Tibial artery (tissue), 4 donors: ENCODE results near the gene OSTF1.

Source experiments
- DNase-seq, 2 donors: peaks; one replicate each; pipeline ENCODE4 v3.0.0-alpha.2; 2019
- H3K27ac ChIP-seq, 2 donors: fragments of 200-600 bp; sonication (generic) in 1 of 2; 1 replicate in 1 of 2; 2 replicates in 1 of 2; pipeline ENCODE4 v1.5.1; 2018 to 2019; ENCODE audit warnings: mild to moderate bottlenecking in 1 of 2
- H3K27me3 ChIP-seq, 2 donors: fragments of 200-600 bp; sonication (generic) in 1 of 2; one replicate each; pipeline versions ENCODE4 v1.5.1 to v1.6.0; 2016 to 2019
- H3K36me3 ChIP-seq, 3 donors: fragments of 200-600 bp; sonication (generic) in 2 of 3; one replicate each; pipeline ENCODE4 v1.5.1; 2016 to 2019; ENCODE audit warnings: mild to moderate bottlenecking in 2 of 3
- H3K4me1 ChIP-seq, 4 donors: fragments of 200-600 bp; sonication (generic) in 2 of 4; 1 replicate in 3 of 4; 2 replicates in 1 of 4; pipeline ENCODE4 v1.5.1; 2016 to 2019
- H3K4me3 ChIP-seq, 2 donors: fragments of 200-600 bp; sonication (generic) in 1 of 2; 1 replicate in 1 of 2; 2 replicates in 1 of 2; pipeline ENCODE4 v1.5.1; 2018 to 2019; ENCODE audit warnings: mild to moderate bottlenecking in 2 of 2
- H3K9me3 ChIP-seq, 3 donors: fragments of 200-600 bp; sonication (generic) in 1 of 3; one replicate each; pipeline ENCODE4 v1.5.1; 2016 to 2019
- intact Hi-C: fragments of 100-400 bp; cut with DNase I; formaldehyde crosslinking; loops from one replicate; pipeline ENCODE4 v1.15.0; 2023; ENCODE audit warnings: low total_unique reads
- TF ChIP-seq, protein P1 (sequence below), 2 experiments: fragments of 200-600 bp in 1 of 2; fragments of 450-650 bp in 1 of 2; IDR thresholded peaks; one replicate each; pipeline ENCODE4 v1.5.1; 2017 to 2019; ENCODE audit warnings: antibody characterized with exemption in 2 of 2, mild to moderate bottlenecking in 1 of 2, moderate library complexity in 1 of 2

The OSTF1 gene

DNA sequence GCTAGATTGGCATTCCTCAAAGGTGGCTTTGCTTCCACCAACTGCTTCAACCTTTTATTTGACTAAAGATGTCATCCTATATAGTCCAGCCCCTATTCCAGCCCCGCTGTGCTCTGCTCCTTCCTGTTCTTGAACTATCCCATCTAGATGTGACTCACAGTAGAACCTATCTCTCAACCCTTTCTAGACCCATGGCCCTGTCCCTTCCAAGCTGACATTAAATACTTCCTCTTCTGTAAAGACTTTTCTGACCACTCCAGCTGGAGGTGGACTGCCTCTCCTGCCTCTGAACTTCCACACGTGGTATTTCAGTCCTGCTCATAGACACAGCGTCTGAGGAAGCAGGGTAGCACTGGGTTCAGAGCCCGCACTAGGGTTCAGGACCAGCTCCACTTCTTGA is 32.4 kb downstream of the OSTF1 start:
- H3K27me3 ChIP-seq, result no peaks in the 10 kb centered on the region
- no peak overlapping the region for H3K27ac ChIP-seq
- no peaks in the 10 kb centered on the region for H3K9me3 ChIP-seq
- intact Hi-C loops, result no loop called here
- TF ChIP-seq, protein P1, sequence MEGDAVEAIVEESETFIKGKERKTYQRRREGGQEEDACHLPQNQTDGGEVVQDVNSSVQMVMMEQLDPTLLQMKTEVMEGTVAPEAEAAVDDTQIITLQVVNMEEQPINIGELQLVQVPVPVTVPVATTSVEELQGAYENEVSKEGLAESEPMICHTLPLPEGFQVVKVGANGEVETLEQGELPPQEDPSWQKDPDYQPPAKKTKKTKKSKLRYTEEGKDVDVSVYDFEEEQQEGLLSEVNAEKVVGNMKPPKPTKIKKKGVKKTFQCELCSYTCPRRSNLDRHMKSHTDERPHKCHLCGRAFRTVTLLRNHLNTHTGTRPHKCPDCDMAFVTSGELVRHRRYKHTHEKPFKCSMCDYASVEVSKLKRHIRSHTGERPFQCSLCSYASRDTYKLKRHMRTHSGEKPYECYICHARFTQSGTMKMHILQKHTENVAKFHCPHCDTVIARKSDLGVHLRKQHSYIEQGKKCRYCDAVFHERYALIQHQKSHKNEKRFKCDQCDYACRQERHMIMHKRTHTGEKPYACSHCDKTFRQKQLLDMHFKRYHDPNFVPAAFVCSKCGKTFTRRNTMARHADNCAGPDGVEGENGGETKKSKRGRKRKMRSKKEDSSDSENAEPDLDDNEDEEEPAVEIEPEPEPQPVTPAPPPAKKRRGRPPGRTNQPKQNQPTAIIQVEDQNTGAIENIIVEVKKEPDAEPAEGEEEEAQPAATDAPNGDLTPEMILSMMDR (IDR thresholded peaks at IDR 0.05), result no peak
- H3K36me3 ChIP-seq, result peaks cover 8 to 34% (median 14%) of the 10 kb centered on the region in 3 donors
- no peaks in the 10 kb centered on the region for H3K4me1 ChIP-seq
- no peak for DNase-seq
- H3K4me3 ChIP-seq, result no peak overlapping the region

DNA sequence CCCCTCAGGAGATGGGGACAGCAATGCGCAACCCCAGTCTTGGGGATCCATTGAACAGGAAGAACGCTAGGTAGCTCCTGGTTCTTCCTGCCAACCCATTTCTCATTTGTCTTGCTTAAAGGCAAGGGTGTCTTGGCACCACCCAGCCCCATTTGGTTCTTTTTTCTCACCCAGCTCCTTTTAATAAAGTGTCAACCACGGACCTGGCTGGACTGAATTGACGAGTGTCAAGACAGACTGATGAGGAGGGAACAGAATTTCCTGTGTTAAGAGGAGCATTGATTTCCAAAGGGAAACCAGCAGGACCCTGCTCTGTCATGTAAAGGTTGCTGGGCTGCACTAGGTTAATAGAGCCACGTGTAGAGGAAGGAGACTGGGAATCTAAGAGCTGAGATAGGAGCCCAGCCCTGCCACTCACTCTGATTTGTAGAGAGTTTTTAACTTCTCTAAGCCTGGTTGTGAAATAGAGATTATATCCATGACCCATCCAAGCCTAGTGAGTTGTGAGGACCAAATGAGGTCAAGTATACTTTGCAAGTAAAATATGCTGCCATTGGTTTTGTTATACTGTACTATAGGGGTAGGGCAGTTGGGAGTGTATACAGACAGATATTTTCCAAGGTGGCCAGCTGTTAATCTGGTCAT is 33.7 kb downstream of the OSTF1 start:
- Histone ChIP-seq H3K27me3 (no peaks in the 10 kb centered on the region), H3K9me3 (no peaks in the 10 kb centered on the region), H3K36me3 (peaks cover 8 to 34% (median 14%) of the 10 kb centered on the region in 3 donors), H3K4me3 (no peak overlapping the region), H3K4me1 (no peaks in the 10 kb centered on the region), H3K27ac (no peak overlapping the region)
- TF ChIP-seq, protein P1 (IDR thresholded peaks at IDR 0.05), result no peak
- DNase-seq, result no peak
- intact Hi-C loops, result no loop called here

DNA sequence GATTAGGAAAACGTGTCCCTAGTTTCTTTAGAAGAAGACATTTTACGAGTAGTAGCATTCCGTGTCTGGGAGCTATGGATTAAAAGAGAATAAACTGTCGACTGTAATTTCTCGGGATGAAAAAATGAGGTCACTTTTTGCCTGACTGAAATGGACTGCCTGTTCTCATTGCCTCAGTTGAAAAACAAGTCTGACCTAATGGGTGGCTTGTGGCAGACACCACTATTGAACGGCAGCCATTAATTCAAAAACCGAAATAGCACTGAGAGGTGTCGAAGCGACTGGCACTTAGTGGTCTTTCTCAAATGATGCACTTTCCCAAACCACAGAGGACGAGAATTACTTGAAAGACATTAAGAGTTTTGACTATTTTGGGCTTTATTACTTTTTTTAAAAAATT is 35.4 kb downstream of the OSTF1 start:
- H3K27me3 ChIP-seq, result no peaks in the 10 kb centered on the region
- TF ChIP-seq, protein P1 (IDR thresholded peaks at IDR 0.05), result no peak
- H3K27ac ChIP-seq, result no peak overlapping the region
- H3K9me3 ChIP-seq, result no peaks in the 10 kb centered on the region
- no peak overlapping the region for H3K4me3 ChIP-seq
- intact Hi-C loops, result no loop called here
- H3K36me3 ChIP-seq, result peaks cover 7 to 27% (median 14%) of the 10 kb centered on the region in 3 donors
- H3K4me1 ChIP-seq, result no peaks in the 10 kb centered on the region
- DNase-seq, result no peak

DNA sequence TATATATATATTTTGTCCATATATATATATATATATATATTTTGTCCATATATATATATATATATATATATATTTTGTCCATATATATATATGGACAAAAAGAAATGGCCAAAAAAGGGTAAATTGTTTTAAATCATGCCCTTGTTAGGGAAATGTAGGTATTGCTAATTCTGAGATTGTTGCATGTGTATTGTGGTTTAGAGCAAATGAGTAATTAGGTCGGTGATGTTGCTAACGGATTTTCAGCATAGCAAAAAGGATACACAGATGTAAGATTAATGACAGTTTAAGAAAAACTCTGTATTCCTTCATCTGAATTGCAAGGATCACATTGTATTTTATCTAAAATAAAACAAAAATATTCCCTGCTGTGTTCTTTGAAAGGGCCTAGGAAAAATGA is 40.2 kb downstream of the OSTF1 start:
- Histone ChIP-seq H3K27ac (no peak overlapping the region), H3K27me3 (no peaks in the 10 kb centered on the region), H3K4me1 (no peaks in the 10 kb centered on the region), H3K9me3 (no peaks in the 10 kb centered on the region), H3K4me3 (no peak overlapping the region), H3K36me3 (peaks cover 9 to 31% (median 12%) of the 10 kb centered on the region in 3 donors)
- no peak for DNase-seq
- intact Hi-C loops, result no loop called here
- TF ChIP-seq, protein P1 (IDR thresholded peaks at IDR 0.05), result no peak

DNA sequence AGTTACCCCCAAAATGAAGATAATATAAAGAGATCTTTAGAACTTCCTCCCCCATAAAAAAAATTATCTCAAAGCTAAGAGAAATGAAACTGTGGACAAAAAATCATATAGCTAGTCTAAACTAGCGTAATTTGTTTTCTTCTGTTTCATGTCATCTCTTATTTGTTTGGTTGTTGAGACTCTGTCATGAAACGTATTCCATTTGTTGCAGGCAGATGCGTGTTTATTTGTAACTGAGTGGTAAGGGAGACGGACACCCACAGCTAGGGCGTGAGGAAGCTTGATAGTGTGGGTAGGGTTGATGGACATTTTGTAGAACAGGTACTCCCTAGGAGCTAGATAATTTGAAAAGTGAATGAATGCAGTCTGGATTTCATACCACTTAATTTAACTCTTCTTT is 41.9 kb downstream of the OSTF1 start:
- intact Hi-C loops, result no loop called here

More for the DNA sequence above, 41.9 kb downstream of the OSTF1 start:
- Histone ChIP-seq H3K27ac (no peak overlapping the region), H3K4me3 (no peak overlapping the region), H3K4me1 (no peaks in the 10 kb centered on the region), H3K27me3 (no peaks in the 10 kb centered on the region), H3K9me3 (no peaks in the 10 kb centered on the region), H3K36me3 (peaks cover 18 to 36% (median 22%) of the 10 kb centered on the region in 3 donors)
- no peak for DNase-seq
- TF ChIP-seq, protein P1 (IDR thresholded peaks at IDR 0.05), result no peak
